Measurements from ENCODE around the gene KLHL6.
"Not testable (repeated sequence)": the region's sequence is repeated elsewhere in the genome, so short reads cannot be mapped to it uniquely, and the experiment has no call there.

KLHL6 gene

GRCh38 chr3:183487896-183488295, 67.6 kb downstream of the KLHL6 start:
- Histone ChIP-seq H3K9ac (ENCODE audit: low read depth, low read length) (no peak overlapping the region), H3K9me3 (ENCODE audit: insufficient read depth, low read depth, low read length) (no peaks in the 10 kb centered on the region), H3K4me3 (ENCODE audit: low read length) (no peak overlapping the region), H3K4me1 (ENCODE audit: insufficient read depth, low read length) (peaks cover 11% of the 10 kb centered on the region; the same call in 1 of the 2 replicates), H3K27ac (ENCODE audit: low read length) (no peak overlapping the region), H3K27me3 (ENCODE audit: insufficient read depth, low read length) (no peaks in the 10 kb centered on the region), H3K36me3 (ENCODE audit: insufficient read depth, low read depth, low read length) (no peaks in the 10 kb centered on the region)

GRCh38 chr3:183487016-183487415, 68.5 kb downstream of the KLHL6 start:
- Histone ChIP-seq H3K4me3 (ENCODE audit: low read length) (no peak overlapping the region), H3K4me1 (ENCODE audit: insufficient read depth, low read length) (peaks cover 11% of the 10 kb centered on the region; the same call in 1 of the 2 replicates), H3K27ac (ENCODE audit: low read length) (no peak overlapping the region), H3K9me3 (ENCODE audit: insufficient read depth, low read depth, low read length) (no peaks in the 10 kb centered on the region), H3K27me3 (ENCODE audit: insufficient read depth, low read length) (no peaks in the 10 kb centered on the region), H3K9ac (ENCODE audit: low read depth, low read length) (no peak overlapping the region), H3K36me3 (ENCODE audit: insufficient read depth, low read depth, low read length) (no peaks in the 10 kb centered on the region)

- no peak overlapping the region for H3K4me3 ChIP-seq (ENCODE audit: low read length)
- no peak overlapping the region for H3K27ac ChIP-seq (ENCODE audit: low read length)
- H3K9me3 ChIP-seq (ENCODE audit: insufficient read depth, low read depth, low read length): no peaks in the 10 kb centered on the region
- no peak overlapping the region for H3K9ac ChIP-seq (ENCODE audit: low read depth, low read length)
- H3K27me3 ChIP-seq (ENCODE audit: insufficient read depth, low read length): no peaks in the 10 kb centered on the region
- H3K4me1 ChIP-seq (ENCODE audit: insufficient read depth, low read length): peaks cover 11% of the 10 kb centered on the region; the same call in 1 of the 2 replicates
- no peaks in the 10 kb centered on the region for H3K36me3 ChIP-seq (ENCODE audit: insufficient read depth, low read depth, low read length)
These were observed 69.0 kb downstream of the KLHL6 start for GRCh38 chr3:183486472-183486871.

DNA sequence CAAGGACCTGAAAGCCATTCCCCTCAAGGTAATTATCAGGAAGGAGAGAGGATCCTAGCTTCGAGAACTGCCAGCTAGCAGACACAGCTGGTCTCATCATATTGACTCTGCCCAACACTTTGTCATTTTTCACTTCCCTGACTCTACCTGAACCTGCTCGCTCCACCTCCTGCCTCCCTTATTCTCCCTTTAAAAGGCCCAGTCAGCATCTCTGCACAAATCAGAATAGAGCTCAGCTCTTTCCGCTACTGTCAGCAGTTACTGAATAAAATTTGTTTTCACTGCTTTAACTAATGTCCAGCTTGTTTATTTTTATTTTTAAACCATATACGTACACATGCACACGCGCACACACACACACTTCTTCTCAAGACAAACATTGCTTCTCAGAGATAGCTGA, 69.9 kb downstream of the KLHL6 start:
- H3K27ac ChIP-seq (ENCODE audit: low read length): no peak overlapping the region
- no peaks in the 10 kb centered on the region for H3K27me3 ChIP-seq (ENCODE audit: insufficient read depth, low read length)
- H3K36me3 ChIP-seq (ENCODE audit: insufficient read depth, low read depth, low read length): no peaks in the 10 kb centered on the region
- peaks cover 11% of the 10 kb centered on the region; the same call in 1 of the 2 replicates for H3K4me1 ChIP-seq (ENCODE audit: insufficient read depth, low read length)
- no peak overlapping the region for H3K4me3 ChIP-seq (ENCODE audit: low read length)
- H3K9me3 ChIP-seq (ENCODE audit: insufficient read depth, low read depth, low read length): no peaks in the 10 kb centered on the region
- H3K9ac ChIP-seq (ENCODE audit: low read depth, low read length): no peak overlapping the region

GRCh38 chr3:183485093-183485492, 70.4 kb downstream of the KLHL6 start:
- H3K4me3 ChIP-seq (ENCODE audit: low read length): no peak overlapping the region
- H3K4me1 ChIP-seq (ENCODE audit: insufficient read depth, low read length): peaks cover 10% of the 10 kb centered on the region; the same call in 1 of the 2 replicates
- no peaks in the 10 kb centered on the region for H3K36me3 ChIP-seq (ENCODE audit: insufficient read depth, low read depth, low read length)
- no peaks in the 10 kb centered on the region for H3K9me3 ChIP-seq (ENCODE audit: insufficient read depth, low read depth, low read length)
- H3K27me3 ChIP-seq (ENCODE audit: insufficient read depth, low read length): no peaks in the 10 kb centered on the region
- no peak overlapping the region for H3K9ac ChIP-seq (ENCODE audit: low read depth, low read length)
- H3K27ac ChIP-seq (ENCODE audit: low read length): no peak overlapping the region

DNA sequence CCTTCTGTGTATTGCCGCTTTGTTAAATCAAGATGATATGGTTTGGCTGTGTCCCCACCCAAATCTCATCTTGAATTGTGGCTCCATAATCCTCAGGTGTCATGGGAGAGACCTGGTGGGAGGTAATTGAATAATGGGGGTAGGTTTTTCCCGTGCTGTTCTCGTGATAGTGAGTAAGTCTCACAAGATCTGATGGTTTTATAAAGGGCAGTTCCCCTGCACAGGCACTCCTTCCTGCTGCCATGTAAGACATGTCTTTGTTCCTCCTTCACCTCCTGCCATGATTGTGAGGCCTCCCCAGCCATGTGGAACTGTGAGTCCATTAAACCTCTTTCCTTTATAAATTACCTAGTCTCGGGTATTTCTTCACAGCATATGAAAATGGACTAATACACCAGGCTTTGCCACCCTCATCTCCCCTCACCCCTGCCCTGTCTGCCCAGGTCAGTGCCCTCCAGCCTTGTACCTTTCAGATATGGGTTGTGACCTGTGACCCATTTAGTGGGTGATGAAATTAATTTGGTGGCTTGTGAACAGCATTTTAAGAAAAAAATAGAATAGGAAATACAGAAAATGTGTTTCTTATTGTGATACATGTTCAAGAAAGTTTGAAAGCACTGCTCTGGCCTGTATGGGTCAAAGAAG, 71.0 kb downstream of the KLHL6 start:
- Histone ChIP-seq H3K9ac (ENCODE audit: low read depth, low read length) (no peak overlapping the region), H3K36me3 (ENCODE audit: insufficient read depth, low read depth, low read length) (no peaks in the 10 kb centered on the region), H3K4me3 (ENCODE audit: low read length) (no peak overlapping the region), H3K27ac (ENCODE audit: low read length) (no peak overlapping the region), H3K27me3 (ENCODE audit: insufficient read depth, low read length) (no peaks in the 10 kb centered on the region), H3K9me3 (ENCODE audit: insufficient read depth, low read depth, low read length) (no peaks in the 10 kb centered on the region), H3K4me1 (ENCODE audit: insufficient read depth, low read length) (peaks cover 11% of the 10 kb centered on the region; the same call in 1 of the 2 replicates)

DNA sequence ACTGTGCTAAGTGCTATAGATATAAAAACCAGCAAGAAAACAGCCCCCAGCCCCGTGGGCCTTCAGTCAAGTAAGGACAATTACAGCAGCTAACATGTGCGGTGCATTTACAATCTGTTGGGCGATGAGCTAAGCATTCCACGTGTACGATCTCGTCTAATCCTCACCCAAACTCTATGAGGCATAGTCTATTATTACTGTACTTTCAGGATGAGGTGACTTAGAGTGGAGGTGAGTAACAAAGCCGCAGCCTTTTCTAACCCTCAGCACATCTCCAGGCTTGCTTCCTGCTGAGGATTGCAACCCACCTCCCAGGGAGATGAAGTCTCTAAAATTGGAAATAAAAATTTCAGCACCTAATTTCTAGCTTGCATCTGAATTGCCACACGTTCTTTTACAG, 73.9 kb downstream of the KLHL6 start:
- H3K27ac ChIP-seq (ENCODE audit: low read length): no peak overlapping the region
- H3K9me3 ChIP-seq (ENCODE audit: insufficient read depth, low read depth, low read length): no peaks in the 10 kb centered on the region
- H3K36me3 ChIP-seq (ENCODE audit: insufficient read depth, low read depth, low read length): no peaks in the 10 kb centered on the region
- no peak overlapping the region for H3K9ac ChIP-seq (ENCODE audit: low read depth, low read length)
- no peaks in the 10 kb centered on the region for H3K27me3 ChIP-seq (ENCODE audit: insufficient read depth, low read length)
- H3K4me1 ChIP-seq (ENCODE audit: insufficient read depth, low read length): peaks cover 9% of the 10 kb centered on the region; the same call in 1 of the 2 replicates
- no peak overlapping the region for H3K4me3 ChIP-seq (ENCODE audit: low read length)

DNA sequence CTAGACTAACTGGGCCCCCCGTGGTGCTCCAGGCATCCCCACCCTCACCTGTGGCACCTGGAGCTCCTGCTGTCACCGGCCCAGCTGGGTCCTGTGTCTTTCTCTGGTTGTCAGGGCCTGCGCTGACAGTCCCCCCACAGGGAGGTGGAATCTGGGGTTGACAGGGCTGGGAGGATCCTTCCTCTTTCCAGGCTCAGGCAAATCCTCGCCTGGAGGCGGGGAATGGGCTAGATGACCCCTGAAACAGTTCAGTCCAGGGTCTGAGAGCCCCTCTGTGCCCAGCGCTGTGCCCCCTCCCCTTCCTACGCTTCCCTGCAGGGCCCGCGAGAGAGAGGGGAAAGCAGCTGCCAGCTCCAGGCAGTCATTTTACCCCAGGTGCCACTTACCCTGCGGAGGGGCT, 77.0 kb downstream of the KLHL6 start:
- no peaks in the 10 kb centered on the region for H3K9me3 ChIP-seq (ENCODE audit: insufficient read depth, low read depth, low read length)
- H3K4me3 ChIP-seq (ENCODE audit: low read length): no peak overlapping the region
- H3K27me3 ChIP-seq (ENCODE audit: insufficient read depth, low read length): no peaks in the 10 kb centered on the region
- H3K36me3 ChIP-seq (ENCODE audit: insufficient read depth, low read depth, low read length): no peaks in the 10 kb centered on the region
- H3K9ac ChIP-seq (ENCODE audit: low read depth, low read length): no peak overlapping the region
- H3K27ac ChIP-seq (ENCODE audit: low read length): no peak overlapping the region
- H3K4me1 ChIP-seq (ENCODE audit: insufficient read depth, low read length): peaks cover 4% of the 10 kb centered on the region; the same call in 1 of the 2 replicates

DNA sequence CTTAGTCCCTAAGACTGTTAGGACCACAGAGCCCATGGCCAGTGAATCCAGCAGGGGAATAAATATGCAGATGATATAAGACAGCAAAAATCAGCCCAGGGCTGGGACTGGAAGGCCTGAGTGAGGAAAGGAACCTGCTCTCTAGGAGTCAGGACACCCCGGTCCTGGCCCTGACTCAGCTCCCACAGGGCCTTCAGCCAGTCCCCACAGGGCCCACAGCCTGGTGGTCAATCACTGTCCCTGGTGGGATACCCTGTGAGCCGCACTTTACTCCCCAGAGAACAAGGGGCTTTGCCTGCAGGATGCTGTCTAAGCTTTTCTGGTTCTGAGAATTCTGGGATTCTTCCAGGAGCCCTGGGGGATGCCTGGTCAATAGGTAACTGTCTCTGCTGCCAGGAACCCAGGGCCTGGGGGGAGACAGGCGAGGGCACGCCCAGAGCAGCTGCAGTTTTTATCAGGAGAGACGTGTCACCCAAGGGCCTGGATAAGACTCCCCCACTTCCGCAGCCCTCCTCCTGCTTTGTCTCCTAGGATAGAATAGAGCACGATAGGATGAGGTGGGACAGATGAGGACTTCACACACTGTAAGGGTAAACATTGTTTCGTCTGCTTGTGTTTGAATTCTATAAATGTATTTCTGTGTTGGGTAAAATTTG, 77.6 kb downstream of the KLHL6 start:
- Histone ChIP-seq H3K27ac (ENCODE audit: low read length) (no peak overlapping the region), H3K27me3 (ENCODE audit: insufficient read depth, low read length) (no peaks in the 10 kb centered on the region), H3K36me3 (ENCODE audit: insufficient read depth, low read depth, low read length) (no peaks in the 10 kb centered on the region), H3K4me3 (ENCODE audit: low read length) (no peak overlapping the region), H3K9ac (ENCODE audit: low read depth, low read length) (no peak overlapping the region), H3K9me3 (ENCODE audit: insufficient read depth, low read depth, low read length) (no peaks in the 10 kb centered on the region), H3K4me1 (ENCODE audit: insufficient read depth, low read length) (peaks cover 4% of the 10 kb centered on the region; the same call in 1 of the 2 replicates)

- H3K4me3 ChIP-seq (ENCODE audit: low read length); H3K9me3 ChIP-seq (ENCODE audit: insufficient read depth, low read depth, low read length); H3K36me3 ChIP-seq (ENCODE audit: insufficient read depth, low read depth, low read length); H3K4me1 ChIP-seq (ENCODE audit: insufficient read depth, low read length); H3K27ac ChIP-seq (ENCODE audit: low read length); H3K27me3 ChIP-seq (ENCODE audit: insufficient read depth, low read length); H3K9ac ChIP-seq (ENCODE audit: low read depth, low read length): not testable (repeated sequence)
These were observed 79.7 kb downstream of the KLHL6 start for GRCh38 chr3:183475764-183476162.

GRCh38 chr3:183475016-183475763, 80.3 kb downstream of the KLHL6 start:
- H3K27me3 ChIP-seq (ENCODE audit: insufficient read depth, low read length): no peaks in the 10 kb centered on the region
- H3K27ac ChIP-seq (ENCODE audit: low read length): no peak overlapping the region
- no peaks in the 10 kb centered on the region for H3K9me3 ChIP-seq (ENCODE audit: insufficient read depth, low read depth, low read length)
- H3K36me3 ChIP-seq (ENCODE audit: insufficient read depth, low read depth, low read length): no peaks in the 10 kb centered on the region
- no peak overlapping the region for H3K9ac ChIP-seq (ENCODE audit: low read depth, low read length)
- H3K4me3 ChIP-seq (ENCODE audit: low read length): no peak overlapping the region
- H3K4me1 ChIP-seq (ENCODE audit: insufficient read depth, low read length): peaks cover 4% of the 10 kb centered on the region; the same call in 1 of the 2 replicates

- H3K27ac ChIP-seq (ENCODE audit: low read length): no peak overlapping the region
- no peaks in the 10 kb centered on the region for H3K36me3 ChIP-seq (ENCODE audit: insufficient read depth, low read depth, low read length)
- H3K9me3 ChIP-seq (ENCODE audit: insufficient read depth, low read depth, low read length): no peaks in the 10 kb centered on the region
- no peak overlapping the region for H3K9ac ChIP-seq (ENCODE audit: low read depth, low read length)
- no peaks in the 10 kb centered on the region for H3K27me3 ChIP-seq (ENCODE audit: insufficient read depth, low read length)
- no peaks in the 10 kb centered on the region for H3K4me1 ChIP-seq (ENCODE audit: insufficient read depth, low read length)
- H3K4me3 ChIP-seq (ENCODE audit: low read length): no peak overlapping the region
These were observed 81.5 kb downstream of the KLHL6 start for GRCh38 chr3:183473969-183474368.

All from iPS-20b (cell line).